Thymus (tissue), 11 donors: Measurements from ENCODE around the gene FAM110A. TPM values are rescaled to one million over a fixed set of nuclear protein-coding genes. Genes with fewer than 3 reads are reported as not detected.
"Not testable (repeated sequence)": the region's sequence is repeated elsewhere in the genome, so short reads cannot be mapped to it uniquely, and the experiment has no call there.

Source experiments
- DNase-seq, 9 donors: peaks; one replicate each; pipeline ENCODE4 v3.0.0-alpha.2; 2013; ENCODE audit warnings: low spot score in 9 of 9, low read depth in 6 of 9, missing footprints in 1 of 9
- H3K27ac ChIP-seq, 2 donors: one replicate each; pipeline ENCODE4 v1.5.1; 2013; ENCODE audit warnings: control low read depth in 1 of 2, low read depth in 1 of 2, low read length in 1 of 2, mild to moderate bottlenecking in 1 of 2, moderate library complexity in 1 of 2
- H3K27me3 ChIP-seq, 2 donors: one replicate each; pipeline ENCODE4 v1.5.1; 2013; ENCODE audit warnings: low read length in 1 of 2; ENCODE audit not compliant: control insufficient read depth in 2 of 2, insufficient read depth in 1 of 2
- H3K36me3 ChIP-seq, 2 donors: one replicate each; pipeline ENCODE4 v1.5.1; 2013; ENCODE audit warnings: low read length in 1 of 2, mild to moderate bottlenecking in 1 of 2, moderate library complexity in 1 of 2; ENCODE audit not compliant: control insufficient read depth in 2 of 2, insufficient read depth in 2 of 2
- H3K4me1 ChIP-seq, 2 donors: one replicate each; pipeline ENCODE4 v1.5.1; 2013; ENCODE audit warnings: low read length in 2 of 2; ENCODE audit not compliant: control insufficient read depth in 2 of 2, insufficient read depth in 2 of 2
- H3K4me3 ChIP-seq, 2 donors: one replicate each; pipeline ENCODE4 v1.5.1; 2013; ENCODE audit warnings: low read length in 2 of 2, control low read depth in 1 of 2, mild to moderate bottlenecking in 1 of 2
- H3K9me3 ChIP-seq, 2 donors: one replicate each; pipeline ENCODE4 v1.5.1; 2013; ENCODE audit warnings: low read length in 1 of 2, mild to moderate bottlenecking in 1 of 2; ENCODE audit not compliant: control insufficient read depth in 2 of 2, insufficient read depth in 1 of 2
- WGBS: extraction: QIAGEN DNeasy Blood & Tissue Kit; methylation state at CpG from one replicate; pipeline ENCODE4 v1.1.7; 2013; 5-methylcytosine and 5-hydroxymethylcytosine counted together
- polyA plus RNA-seq: library from polyadenylated mRNA; stranded (reverse); fragments of 200-250 nt; gene quantifications from one replicate; pipeline ENCODE4 v1.2.3, GENCODE V29; 2013
- total RNA-seq: library from RNA; stranded (reverse); fragments of 120-200 nt; gene quantifications from one replicate; pipeline ENCODE4 v1.2.4, GENCODE V29; 2013
- donor health status: healthy.

The FAM110A gene
- total and polyA plus RNA-seq, 2 donors: 7.2 to 15.2 TPM

GRCh38 chr20:826695-827323 lies 6.7 kb upstream of the FAM110A start:
- Histone ChIP-seq H3K27me3 (no peaks in the 10 kb centered on the region), H3K27ac (no peak overlapping the region), H3K36me3 (no peaks in the 10 kb centered on the region), H3K4me1 (peaks cover 0 to 2% of the 10 kb centered on the region in 2 donors), H3K9me3 (no peaks in the 10 kb centered on the region), H3K4me3 (no peak overlapping the region)
- WGBS: 95% methylated on average over 7 of the region's 7 CpGs
- no peak for DNase-seq

DNA sequence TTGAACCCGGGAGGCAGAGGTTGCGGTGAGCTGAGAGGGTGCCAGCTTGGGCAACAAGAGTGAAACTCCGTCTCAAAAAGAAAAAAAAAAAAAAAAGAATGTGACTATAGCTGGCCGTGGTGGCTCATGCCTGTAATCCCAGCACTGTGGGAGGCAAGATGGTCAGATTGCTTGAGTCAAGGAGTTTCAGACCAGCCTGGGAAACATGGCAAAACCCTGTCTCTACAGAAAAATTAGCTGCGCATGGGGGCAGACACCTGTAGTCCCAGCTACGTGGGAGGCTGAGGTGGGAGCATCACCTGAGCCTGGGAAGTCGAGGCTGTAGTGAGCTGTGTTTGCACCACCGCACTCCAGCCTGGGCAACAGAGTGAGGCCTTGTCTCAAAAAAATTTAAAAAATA lies 5.5 kb upstream of the FAM110A start:
- not testable (repeated sequence) for DNase-seq
- 95% methylated on average over 8 of the region's 8 CpGs for WGBS

DNA sequence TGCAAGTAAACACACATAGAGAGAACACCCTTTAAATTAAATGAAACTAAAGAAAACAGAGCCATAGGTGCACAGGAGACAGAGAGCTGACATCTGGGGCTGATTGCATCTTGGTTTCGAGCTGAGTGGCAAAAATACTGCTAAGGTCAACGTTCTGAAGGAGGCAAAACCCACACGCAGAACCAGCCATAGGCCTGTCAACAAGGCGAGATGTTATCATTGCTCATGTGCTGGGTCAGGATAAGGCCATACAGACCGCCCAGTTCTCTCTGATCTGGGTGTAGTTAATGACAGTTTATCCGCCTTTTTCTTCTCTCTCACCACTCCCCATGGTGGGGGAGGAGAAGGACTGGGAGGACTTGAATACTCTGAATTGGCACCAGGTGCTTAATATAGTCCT lies 4.5 kb upstream of the FAM110A start:
- peak in 1 of 9 donors; percentile 16 for DNase-seq
- Histone ChIP-seq H3K9me3 (no peaks in the 10 kb centered on the region), H3K4me3 (no peak overlapping the region), H3K36me3 (no peaks in the 10 kb centered on the region), H3K4me1 (peaks cover 0 to 6% of the 10 kb centered on the region in 2 donors), H3K27me3 (no peaks in the 10 kb centered on the region), H3K27ac (no peak overlapping the region)
- WGBS: 78% methylated on average over 6 of the region's 6 CpGs

More for the DNA sequence above, 5.5 kb upstream of the FAM110A start:
- not testable (repeated sequence) for H3K9me3 ChIP-seq, H3K27me3 ChIP-seq, H3K4me3 ChIP-seq, H3K4me1 ChIP-seq, H3K36me3 ChIP-seq, H3K27ac ChIP-seq

GRCh38 chr20:829551-829950 lies 4.0 kb upstream of the FAM110A start:
- Histone ChIP-seq H3K36me3 (no peaks in the 10 kb centered on the region), H3K9me3 (no peaks in the 10 kb centered on the region), H3K4me3 (no peak overlapping the region), H3K27me3 (no peaks in the 10 kb centered on the region), H3K27ac (no peak overlapping the region), H3K4me1 (peaks cover 5 to 11% of the 10 kb centered on the region in 2 donors)
- 98% methylated on average over 2 of the region's 2 CpGs for WGBS
- DNase-seq: no peak

- WGBS: 95% methylated on average over 8 of the region's 8 CpGs
Measured at GRCh38 chr20:830011-830521, 3.4 kb upstream of the FAM110A start.

DNA sequence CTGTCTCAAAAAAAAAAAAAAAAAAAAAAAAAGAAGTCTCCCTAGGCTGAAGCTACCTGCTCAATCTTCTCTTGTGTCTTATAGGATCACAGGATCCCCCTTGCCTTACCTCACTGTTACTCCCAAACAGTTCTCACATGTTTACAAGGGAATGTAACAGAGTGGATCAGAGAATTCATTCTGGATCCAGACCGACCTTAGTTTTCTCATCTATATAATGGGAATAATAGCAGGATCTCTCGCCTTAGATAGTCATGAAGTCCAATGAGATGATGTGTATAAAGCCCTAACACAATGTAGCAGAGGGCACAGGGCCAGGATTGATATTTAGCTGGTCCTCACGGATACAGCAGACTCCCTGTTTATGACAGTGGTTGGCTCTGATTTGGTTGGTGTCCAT lies 2.3 kb upstream of the FAM110A start:
- H3K36me3 ChIP-seq: no peaks in the 10 kb centered on the region
- no peak overlapping the region for H3K4me3 ChIP-seq
- no peak overlapping the region for H3K27ac ChIP-seq
- no peaks in the 10 kb centered on the region for H3K27me3 ChIP-seq
- WGBS: 97% methylated on average over 3 of the region's 3 CpGs
- H3K4me1 ChIP-seq: peaks cover 20 to 22% of the 10 kb centered on the region in 2 donors
- DNase-seq: no peak
- no peaks in the 10 kb centered on the region for H3K9me3 ChIP-seq

More at GRCh38 chr20:830011-830521, 3.4 kb upstream of the FAM110A start:
- H3K4me1 ChIP-seq: peaks cover 8 to 16% of the 10 kb centered on the region in 2 donors
- H3K4me3 ChIP-seq: no peak overlapping the region
- no peaks in the 10 kb centered on the region for H3K9me3 ChIP-seq
- no peak overlapping the region for H3K27ac ChIP-seq
- H3K27me3 ChIP-seq: no peaks in the 10 kb centered on the region
- H3K36me3 ChIP-seq: no peaks in the 10 kb centered on the region
- no peak for DNase-seq

GRCh38 chr20:831956-832355 lies 1.6 kb upstream of the FAM110A start:
- Histone ChIP-seq H3K4me1 (peaks cover 20 to 22% of the 10 kb centered on the region in 2 donors), H3K36me3 (no peaks in the 10 kb centered on the region), H3K27ac (no peak overlapping the region), H3K27me3 (no peaks in the 10 kb centered on the region), H3K4me3 (no peak overlapping the region), H3K9me3 (no peaks in the 10 kb centered on the region)
- WGBS: 98% methylated on average over 3 of the region's 3 CpGs
- no peak for DNase-seq

GRCh38 chr20:833121-833449 lies 430 bp upstream of the FAM110A start:
- Histone ChIP-seq H3K27ac (peak overlapping the region in 1 of 2 donors; percentile 61), H3K9me3 (no peaks in the 10 kb centered on the region), H3K4me3 (peak overlapping the region; percentile 85 to 90), H3K27me3 (no peaks in the 10 kb centered on the region), H3K4me1 (peaks cover 20 to 22% of the 10 kb centered on the region in 2 donors), H3K36me3 (no peaks in the 10 kb centered on the region)
- peak in 1 of 9 donors; percentile 22 for DNase-seq
- 15% methylated on average over 4 of the region's 4 CpGs for WGBS

GRCh38 chr20:834151-834746 lies 734 bp downstream of the FAM110A start:
- Histone ChIP-seq H3K36me3 (no peaks in the 10 kb centered on the region), H3K4me3 (peak overlapping the region; percentile 85 to 90), H3K27me3 (no peaks in the 10 kb centered on the region), H3K27ac (no peak overlapping the region), H3K9me3 (no peaks in the 10 kb centered on the region), H3K4me1 (peaks cover 20 to 22% of the 10 kb centered on the region in 2 donors)
- DNase-seq: no peak
- WGBS: 10% methylated on average over 18 of the region's 18 CpGs
